ENCODE data around the gene TADA3. TPM values are rescaled to one million over a fixed set of nuclear protein-coding genes. Genes with fewer than 3 reads are reported as not detected.

The TADA3 gene
- total and polyA plus RNA-seq, 2 experiments from 2014 or later, result 29.1 to 61.7 TPM

- no peak for TF ChIP-seq ZNF462 (CRISPR knock-in tag; IDR thresholded peaks at IDR 0.05)
- TF ChIP-seq JUNB (IDR thresholded peaks at IDR 0.05; ENCODE audit: unreplicated experiment), result no peak
Measured at GRCh38 chr3:9831253-9831652, 39.0 kb upstream of the TADA3 start (continued).

GRCh38 chr3:9828801-9829755 is 36.8 kb upstream of the TADA3 start:
- Histone ChIP-seq H3K79me2 (replicated peaks; ENCODE audit: insufficient read depth) (no peaks in the 10 kb centered on the region), H3F3A (replicated peaks; ENCODE audit: low read depth) (no peaks in the 10 kb centered on the region), H3K4me1 (ENCODE audit: insufficient read depth) (no peaks in the 10 kb centered on the region), H4K20me1 (replicated peaks; ENCODE audit: insufficient read depth) (no peaks in the 10 kb centered on the region; the same call in 1 of the 2 replicates), H3K36me3 (ENCODE audit: insufficient read depth) (no peaks in the 10 kb centered on the region), H3K4me2 (no peak overlapping the region), H3K27ac (ENCODE audit: low read depth) (no peak overlapping the region), H3K9me2 (ENCODE audit: insufficient read depth) (no peaks in the 10 kb centered on the region), H3K4me3 (no peak overlapping the region), H3K27me3 (ENCODE audit: insufficient read depth) (no peaks in the 10 kb centered on the region), H2AFZ (no peak overlapping the region)
- no peak for ATAC-seq
- H3K27me3 Mint-ChIP-seq (ENCODE audit: insufficient read depth, low read depth, poor library complexity), result peaks cover 5% of the 10 kb centered on the region
- no peak for DNase-seq (ENCODE audit: low spot score)
- H3K9me3 Mint-ChIP-seq, result no peaks in the 10 kb centered on the region
- H3K4me3 Mint-ChIP-seq, result no peak overlapping the region
- H3K27ac Mint-ChIP-seq, result no peak overlapping the region
- H3K4me1 Mint-ChIP-seq, result peaks cover 5% of the 10 kb centered on the region; the same call in 2 of the 3 replicates
- no peaks in the 10 kb centered on the region for H3K36me3 Mint-ChIP-seq (ENCODE audit: low read depth)
- no peak for TF ChIP-seq CREB1 (CRISPR knock-in tag; IDR thresholded peaks at IDR 0.05; ENCODE audit: low read depth)
- TF ChIP-seq EZH2 (IDR thresholded peaks at IDR 0.05; ENCODE audit: low read depth, unreplicated experiment), result no peak
- TF ChIP-seq EZH2phosphoT487 (IDR thresholded peaks at IDR 0.05; ENCODE audit: unreplicated experiment), result no peak
- no peak for TF ChIP-seq ZNF331 (CRISPR knock-in tag; IDR thresholded peaks at IDR 0.05; ENCODE audit: low read depth)
- no peak for TF ChIP-seq POLR2AphosphoS5 (IDR thresholded peaks at IDR 0.05; ENCODE audit: low read depth)
- TF ChIP-seq ZNF114 (CRISPR knock-in tag; IDR thresholded peaks at IDR 0.05), result no peak
- no peak for TF ChIP-seq JUNB (IDR thresholded peaks at IDR 0.05; ENCODE audit: unreplicated experiment)
- no peak for TF ChIP-seq REST (IDR thresholded peaks at IDR 0.05; ENCODE audit: unreplicated experiment)
- TF ChIP-seq NANOG (IDR thresholded peaks at IDR 0.05; ENCODE audit: borderline replicate concordance), result no peak

Measured in GM23338 (cell line).